ENCODE data around the gene CCZ1B. TPM values are rescaled to one million over a fixed set of nuclear protein-coding genes. Genes with fewer than 3 reads are reported as not detected.
"Not testable (repeated sequence)": the region's sequence is repeated elsewhere in the genome, so short reads cannot be mapped to it uniquely, and the experiment has no call there.

Gene CCZ1B
- total RNA-seq, 1 experiment from 2014 or later: 77.0 TPM

- not testable (repeated sequence) for H3K27ac ChIP-seq (ENCODE audit: insufficient read length, low read depth, low read length); H3K23ac ChIP-seq (ENCODE audit: insufficient read length, low read depth, low read length); H2BK120ac ChIP-seq (ENCODE audit: low read depth, low read length, poor library complexity, severe bottlenecking); H3K9me3 Mint-ChIP-seq; DNase-seq; H3K4ac ChIP-seq (ENCODE audit: low read depth, low read length); H4K20me1 ChIP-seq (ENCODE audit: control insufficient read depth, insufficient read depth, insufficient read length); H3K9me3 ChIP-seq (ENCODE audit: control insufficient read depth, low read depth, low read length); H4K8ac ChIP-seq (replicated peaks; ENCODE audit: insufficient read length, low read depth, low read length); H3T11ph ChIP-seq (ENCODE audit: low read length); H3K18ac ChIP-seq (ENCODE audit: insufficient read length, low read depth, low read length); H3K79me1 ChIP-seq (ENCODE audit: insufficient read depth, low read depth, low read length, poor library complexity, severe bottlenecking); H3K4me1 ChIP-seq (ENCODE audit: insufficient read depth, low read length); H2BK20ac ChIP-seq (ENCODE audit: low read depth, low read length, poor library complexity, severe bottlenecking); H3K14ac ChIP-seq (ENCODE audit: insufficient read depth, low read length); H2AK5ac ChIP-seq (ENCODE audit: insufficient read length, low read length); H2BK5ac ChIP-seq (ENCODE audit: insufficient read length, low read length); H3K4me3 Mint-ChIP-seq; H3K23me2 ChIP-seq (ENCODE audit: insufficient read length, low read depth, low read length, poor library complexity, severe bottlenecking); H3K27me3 Mint-ChIP-seq (ENCODE audit: low read depth); H2BK15ac ChIP-seq (ENCODE audit: low read depth, low read length); H4K5ac ChIP-seq (ENCODE audit: insufficient read length, low read depth, low read length); H2BK12ac ChIP-seq (ENCODE audit: insufficient read length, low read depth, low read length); H3K4me2 ChIP-seq (ENCODE audit: insufficient read depth, insufficient read length, low read length); H3K4me1 Mint-ChIP-seq; H3K9ac ChIP-seq (ENCODE audit: extremely low read depth, insufficient read length, low read length); H2AFZ ChIP-seq (ENCODE audit: low read length); H3K27ac Mint-ChIP-seq; H3K56ac ChIP-seq (ENCODE audit: insufficient read length, low read depth, low read length); H4K91ac ChIP-seq (ENCODE audit: insufficient read length, low read depth, low read length); H3K79me2 ChIP-seq (ENCODE audit: insufficient read depth, low read length); H3K27me3 ChIP-seq (ENCODE audit: insufficient read depth, low read length)
- peaks cover 7 to 43% (median 32%) of the 10 kb centered on the region in 3 experiments; a peak in 6 of 7 replicates for H3K36me3 Mint-ChIP-seq (ENCODE audit: insufficient read depth in 1 of 3, low read depth in 3 of 3)
- WGBS (ENCODE audit: extremely low coverage, insufficient read length, low lambda C conversion rate): no CpG with 5 or more reads among the region's 7 CpGs
Measured at GRCh38 chr7:6815470-6815869, 10.6 kb downstream of the CCZ1B start.

DNA sequence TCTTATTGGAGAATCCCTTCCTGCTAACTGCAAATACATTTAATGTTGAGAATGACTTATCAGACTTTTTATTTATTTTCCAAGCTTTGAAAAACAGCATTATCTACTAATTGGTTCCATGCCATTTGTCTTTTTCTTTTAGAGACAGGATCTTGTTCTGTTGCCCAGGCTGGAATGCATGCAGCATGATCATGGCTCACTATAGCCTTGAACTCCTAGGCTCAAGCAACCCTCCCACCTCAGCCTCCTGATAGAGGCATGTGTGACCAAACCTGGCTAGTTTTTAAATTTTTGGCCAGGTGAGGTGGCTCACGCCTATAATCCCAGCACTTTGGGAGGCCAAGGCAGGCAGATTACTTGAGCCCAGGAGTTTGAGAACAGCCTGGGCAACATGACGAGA, 13.1 kb downstream of the CCZ1B start:
- not testable (repeated sequence) for H3K18ac ChIP-seq (ENCODE audit: insufficient read length, low read depth, low read length); H2AFZ ChIP-seq (ENCODE audit: low read length); H2BK20ac ChIP-seq (ENCODE audit: low read depth, low read length, poor library complexity, severe bottlenecking); H2BK5ac ChIP-seq (ENCODE audit: insufficient read length, low read length); H3K4me3 Mint-ChIP-seq; H3K4ac ChIP-seq (ENCODE audit: low read depth, low read length); H3K27ac ChIP-seq (ENCODE audit: insufficient read length, low read depth, low read length); H3K27me3 ChIP-seq (ENCODE audit: insufficient read depth, low read length); H3K9me3 Mint-ChIP-seq; H3K56ac ChIP-seq (ENCODE audit: insufficient read length, low read depth, low read length); H4K91ac ChIP-seq (ENCODE audit: insufficient read length, low read depth, low read length); H3K9me3 ChIP-seq (ENCODE audit: control insufficient read depth, low read depth, low read length); H3K4me1 Mint-ChIP-seq; H4K20me1 ChIP-seq (ENCODE audit: control insufficient read depth, insufficient read depth, insufficient read length); H3T11ph ChIP-seq (ENCODE audit: low read length); H3K23ac ChIP-seq (ENCODE audit: insufficient read length, low read depth, low read length); H3K27me3 Mint-ChIP-seq (ENCODE audit: low read depth); H3K14ac ChIP-seq (ENCODE audit: insufficient read depth, low read length); H3K4me2 ChIP-seq (ENCODE audit: insufficient read depth, insufficient read length, low read length); H3K9ac ChIP-seq (ENCODE audit: extremely low read depth, insufficient read length, low read length); H4K5ac ChIP-seq (ENCODE audit: insufficient read length, low read depth, low read length); H3K79me2 ChIP-seq (ENCODE audit: insufficient read depth, low read length); H2BK120ac ChIP-seq (ENCODE audit: low read depth, low read length, poor library complexity, severe bottlenecking); H2BK15ac ChIP-seq (ENCODE audit: low read depth, low read length); H3K23me2 ChIP-seq (ENCODE audit: insufficient read length, low read depth, low read length, poor library complexity, severe bottlenecking); H4K8ac ChIP-seq (replicated peaks; ENCODE audit: insufficient read length, low read depth, low read length); H2BK12ac ChIP-seq (ENCODE audit: insufficient read length, low read depth, low read length); DNase-seq; H3K4me1 ChIP-seq (ENCODE audit: insufficient read depth, low read length); H2AK5ac ChIP-seq (ENCODE audit: insufficient read length, low read length); H3K79me1 ChIP-seq (ENCODE audit: insufficient read depth, low read depth, low read length, poor library complexity, severe bottlenecking); H3K27ac Mint-ChIP-seq
- no CpG with 5 or more reads among the region's 2 CpGs for WGBS (ENCODE audit: extremely low coverage, insufficient read length, low lambda C conversion rate)
- peaks cover 7 to 34% (median 25%) of the 10 kb centered on the region in 3 experiments; a peak in 6 of 7 replicates for H3K36me3 Mint-ChIP-seq (ENCODE audit: insufficient read depth in 1 of 3, low read depth in 3 of 3)

Measured in H9 (cell line).